GM19351 (cell line): ENCODE results near the gene SLC46A3.
A peak's percentile ranks its signal among the peaks of the same experiment; 100 is the strongest.
"Not testable (repeated sequence)": the region's sequence is repeated elsewhere in the genome, so short reads cannot be mapped to it uniquely, and the experiment has no call there.

Experiments
- ATAC-seq: cut with Tn5 transposase; IDR thresholded peaks from one replicate; pipeline ENCODE4 v1.9.1; 2021; ENCODE audit warnings: mild to moderate bottlenecking, moderate library complexity; ENCODE audit not compliant: unreplicated experiment

SLC46A3 gene

GRCh38 chr13:28683169-28683568 is 35.6 kb downstream of the SLC46A3 start:
- ATAC-seq: not testable (repeated sequence)

GRCh38 chr13:28680541-28680940 is 38.2 kb downstream of the SLC46A3 start:
- ATAC-seq: no peak

- ATAC-seq: no peak
These were observed 39.1 kb downstream of the SLC46A3 start for GRCh38 chr13:28679628-28680027.

GRCh38 chr13:28678809-28679208 is 40.0 kb downstream of the SLC46A3 start:
- ATAC-seq: no peak

- ATAC-seq: no peak
These were observed 47.5 kb downstream of the SLC46A3 start for GRCh38 chr13:28671126-28671792.

GRCh38 chr13:28666897-28667488 is 51.8 kb downstream of the SLC46A3 start:
- ATAC-seq: no peak

GRCh38 chr13:28659621-28659970 is 59.2 kb downstream of the SLC46A3 start:
- peak; percentile 26 for ATAC-seq

GRCh38 chr13:28658796-28659620 is 59.8 kb downstream of the SLC46A3 start, which contains the start of gene POMP:
Gene POMP, plus strand, starts transcription at chr13:28659130. Its CDS starts 55 bp downstream, at chr13:28659185.
- ATAC-seq: peak; percentile 88

- ATAC-seq: peak; percentile 16
These were observed 60.3 kb downstream of the SLC46A3 start for GRCh38 chr13:28658539-28658795.

GRCh38 chr13:28657784-28658538 is 60.8 kb downstream of the SLC46A3 start:
- no peak for ATAC-seq

GRCh38 chr13:28655561-28655960 is 63.2 kb downstream of the SLC46A3 start:
- no peak for ATAC-seq

GRCh38 chr13:28654276-28654675 is 64.5 kb downstream of the SLC46A3 start:
- ATAC-seq: no peak

- ATAC-seq: no peak
These were observed 65.7 kb downstream of the SLC46A3 start for GRCh38 chr13:28653111-28653510.

- ATAC-seq: no peak
These were observed 66.9 kb downstream of the SLC46A3 start for GRCh38 chr13:28651810-28652401.

- ATAC-seq: no peak
These were observed 68.5 kb downstream of the SLC46A3 start for GRCh38 chr13:28650284-28650683.
